Peyer's patch (tissue), 4 donors: Measurements from ENCODE around the gene AJAP1.

Source experiments
- CTCF ChIP-seq, 6 experiments: fragments of 450-650 bp in 4 of 6; fragments of 200-600 bp in 2 of 6; sonication (generic) in 1 of 6; IDR thresholded peaks; one replicate each; pipeline ENCODE4 v1.5.1; 2017 to 2019; ENCODE audit warnings: antibody characterized with exemption in 6 of 6, mild to moderate bottlenecking in 3 of 6, moderate library complexity in 1 of 6
- POLR2A ChIP-seq, 2 donors: fragments of 450-650 bp; IDR thresholded peaks; one replicate each; pipeline ENCODE4 v1.5.1; 2017; ENCODE audit warnings: antibody characterized with exemption in 2 of 2, mild to moderate bottlenecking in 2 of 2, moderate library complexity in 2 of 2

DNA sequence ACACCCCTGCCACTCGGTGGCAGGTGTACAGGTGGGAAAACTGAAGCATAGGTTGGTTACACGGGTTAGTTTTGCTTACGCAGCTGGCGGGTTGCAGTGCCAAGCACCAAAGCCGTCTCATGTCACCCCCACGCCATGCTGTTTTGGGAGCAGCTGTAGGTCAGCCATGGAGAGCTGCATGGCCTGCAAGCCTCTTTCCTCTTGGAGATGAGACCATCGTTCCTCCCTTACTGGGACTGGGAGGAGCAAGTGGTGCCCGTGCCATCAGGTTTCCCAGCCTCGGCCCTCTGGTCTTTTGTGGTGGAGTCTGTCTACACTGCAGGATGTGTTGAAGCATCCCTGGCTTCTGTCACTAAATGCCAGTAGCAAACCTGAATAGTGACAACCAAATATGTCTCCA, 46.9 kb downstream of the AJAP1 start:
- TF ChIP-seq POLR2A (IDR thresholded peaks at IDR 0.05) (no peak), CTCF (IDR thresholded peaks at IDR 0.05) (no peak)
